SK-N-SH treated with all-trans-retinoic acid at 6 μM for 48 hours (cell line): ENCODE measurements around the gene TYSND1.
"Not testable (repeated sequence)": the region's sequence is repeated elsewhere in the genome, so short reads cannot be mapped to it uniquely, and the experiment has no call there.

ENCODE experiments used
- ATAC-seq: fragments of 200-7000 bp; cut with Tn5 transposase; 3 replicates; pipeline ENCODE4 v1.9.1; 2020; ENCODE audit warnings: mild to moderate bottlenecking, moderate library complexity
- ARNTL ChIP-seq: fragments of 450-650 bp; formaldehyde crosslinking; IDR thresholded peaks from 2 replicates; pipeline ENCODE4 v1.5.0; 2020; ENCODE audit warnings: low read depth, mild to moderate bottlenecking, moderate library complexity, borderline replicate concordance
- BACH2 ChIP-seq: fragments of 250-450 bp; sonication (Bioruptor Pico); IDR thresholded peaks from 2 replicates; pipeline ENCODE4 v1.9.0; 2021; ENCODE audit warnings: mild to moderate bottlenecking, borderline replicate concordance
- ESRRG ChIP-seq: fragments of 250-450 bp; sonication (Bioruptor Pico); IDR thresholded peaks from 2 replicates; pipeline ENCODE4 v1.6.1; 2021; ENCODE audit warnings: mild to moderate bottlenecking
- GLIS3 ChIP-seq: fragments of 250-450 bp; sonication (Bioruptor Pico); IDR thresholded peaks from 2 replicates; pipeline ENCODE4 v1.5.0; 2020; ENCODE audit warnings: mild to moderate bottlenecking, moderate library complexity
- PPARA ChIP-seq: fragments of 250-450 bp; sonication (Bioruptor Pico); IDR thresholded peaks from 2 replicates; pipeline ENCODE4 v1.5.0; 2020; ENCODE audit warnings: mild to moderate bottlenecking, borderline replicate concordance
- RARB ChIP-seq: fragments of 250-450 bp; sonication (Bioruptor Pico); IDR thresholded peaks from 2 replicates; pipeline ENCODE4 v1.8.0; 2021; ENCODE audit warnings: mild to moderate bottlenecking, moderate library complexity
- SNAI2 ChIP-seq: fragments of 250-450 bp; sonication (Bioruptor Pico); IDR thresholded peaks from 2 replicates; pipeline ENCODE4 v1.5.0; 2020; ENCODE audit warnings: mild to moderate bottlenecking, moderate library complexity
- TCF4 ChIP-seq: fragments of 250-450 bp; sonication (Bioruptor Pico); IDR thresholded peaks from 2 replicates; pipeline ENCODE4 v1.8.0; 2021; ENCODE audit warnings: mild to moderate bottlenecking, moderate library complexity, borderline replicate concordance
- TOX ChIP-seq: fragments of 250-450 bp; sonication (Bioruptor Pico); IDR thresholded peaks from 2 replicates; pipeline ENCODE4 v1.8.0; 2021; ENCODE audit warnings: mild to moderate bottlenecking, moderate library complexity, borderline replicate concordance
- ZC3H10 ChIP-seq: fragments of 250-450 bp; sonication (Bioruptor Pico); IDR thresholded peaks from 2 replicates; pipeline ENCODE4 v1.5.1; 2021; ENCODE audit warnings: mild to moderate bottlenecking, moderate library complexity
- ZFP3 ChIP-seq: fragments of 250-450 bp; sonication (Bioruptor Pico); IDR thresholded peaks from 2 replicates; pipeline ENCODE4 v1.5.0; 2020; ENCODE audit warnings: mild to moderate bottlenecking, moderate library complexity
- ZFP30 ChIP-seq: fragments of 450-650 bp; formaldehyde crosslinking; IDR thresholded peaks from 2 replicates; pipeline ENCODE4 v1.5.0; 2022; ENCODE audit warnings: mild to moderate bottlenecking, moderate library complexity
- ZNF70 ChIP-seq: fragments of 450-650 bp; formaldehyde crosslinking; IDR thresholded peaks from 2 replicates; pipeline ENCODE4 v1.5.0; 2020; ENCODE audit warnings: mild to moderate bottlenecking, moderate library complexity
- ZNF8 ChIP-seq: fragments of 450-650 bp; formaldehyde crosslinking; IDR thresholded peaks from 2 replicates; pipeline ENCODE4 v1.5.0; 2020; ENCODE audit warnings: mild to moderate bottlenecking, moderate library complexity
- TF ChIP-seq, protein P1 (sequence below): fragments of 250-450 bp; sonication (Bioruptor Pico); IDR thresholded peaks from 2 replicates; pipeline ENCODE4 v1.5.1; 2021; ENCODE audit warnings: mild to moderate bottlenecking, moderate library complexity
- TF ChIP-seq, protein P2 (sequence below): fragments of 250-450 bp; sonication (Bioruptor Pico); IDR thresholded peaks from 2 replicates; pipeline ENCODE4 v1.5.0; 2020; ENCODE audit warnings: mild to moderate bottlenecking, moderate library complexity
- TF ChIP-seq, protein P3 (sequence below): fragments of 250-450 bp; sonication (Bioruptor Pico); IDR thresholded peaks from 2 replicates; pipeline ENCODE4 v1.8.0; 2021; ENCODE audit warnings: low read depth, mild to moderate bottlenecking, moderate library complexity, borderline replicate concordance
- TF ChIP-seq, protein P4 (sequence below): fragments of 250-450 bp; sonication (Bioruptor Pico); IDR thresholded peaks from 2 replicates; pipeline ENCODE4 v1.5.1; 2020; ENCODE audit warnings: low read depth, mild to moderate bottlenecking, moderate library complexity

TYSND1 gene

DNA sequence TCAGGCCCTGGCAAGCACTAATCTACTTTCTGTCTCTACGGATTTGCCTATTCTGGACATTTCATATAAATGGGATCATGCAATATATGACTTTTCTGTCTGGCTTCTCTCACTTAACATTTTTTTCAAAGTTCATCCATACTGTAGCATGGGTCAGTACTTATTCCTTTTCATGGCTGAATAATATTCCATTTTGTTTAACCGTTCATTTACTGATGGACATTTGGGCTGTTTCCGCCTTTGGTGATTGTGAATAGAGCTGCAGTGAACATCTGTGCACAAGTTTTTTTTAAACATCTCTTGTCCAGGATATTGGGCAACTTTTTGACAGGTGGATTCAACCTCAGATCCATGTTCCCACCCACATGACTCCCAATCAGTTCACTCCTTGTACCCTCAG, 44.8 kb downstream of the TYSND1 start:
- TF ChIP-seq ESRRG (no peak), ARNTL (CRISPR knock-in tag) (no peak), TCF4 (CRISPR knock-in tag) (no peak), ZNF70 (CRISPR knock-in tag) (no peak), SNAI2 (no peak), ZC3H10 (no peak), RARB (CRISPR knock-in tag) (no peak)
- TF ChIP-seq, protein P1, sequence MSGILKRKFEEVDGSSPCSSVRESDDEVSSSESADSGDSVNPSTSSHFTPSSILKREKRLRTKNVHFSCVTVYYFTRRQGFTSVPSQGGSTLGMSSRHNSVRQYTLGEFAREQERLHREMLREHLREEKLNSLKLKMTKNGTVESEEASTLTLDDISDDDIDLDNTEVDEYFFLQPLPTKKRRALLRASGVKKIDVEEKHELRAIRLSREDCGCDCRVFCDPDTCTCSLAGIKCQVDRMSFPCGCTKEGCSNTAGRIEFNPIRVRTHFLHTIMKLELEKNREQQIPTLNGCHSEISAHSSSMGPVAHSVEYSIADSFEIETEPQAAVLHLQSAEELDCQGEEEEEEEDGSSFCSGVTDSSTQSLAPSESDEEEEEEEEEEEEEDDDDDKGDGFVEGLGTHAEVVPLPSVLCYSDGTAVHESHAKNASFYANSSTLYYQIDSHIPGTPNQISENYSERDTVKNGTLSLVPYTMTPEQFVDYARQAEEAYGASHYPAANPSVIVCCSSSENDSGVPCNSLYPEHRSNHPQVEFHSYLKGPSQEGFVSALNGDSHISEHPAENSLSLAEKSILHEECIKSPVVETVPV (CRISPR knock-in tag): no peak
- TF ChIP-seq, protein P2, sequence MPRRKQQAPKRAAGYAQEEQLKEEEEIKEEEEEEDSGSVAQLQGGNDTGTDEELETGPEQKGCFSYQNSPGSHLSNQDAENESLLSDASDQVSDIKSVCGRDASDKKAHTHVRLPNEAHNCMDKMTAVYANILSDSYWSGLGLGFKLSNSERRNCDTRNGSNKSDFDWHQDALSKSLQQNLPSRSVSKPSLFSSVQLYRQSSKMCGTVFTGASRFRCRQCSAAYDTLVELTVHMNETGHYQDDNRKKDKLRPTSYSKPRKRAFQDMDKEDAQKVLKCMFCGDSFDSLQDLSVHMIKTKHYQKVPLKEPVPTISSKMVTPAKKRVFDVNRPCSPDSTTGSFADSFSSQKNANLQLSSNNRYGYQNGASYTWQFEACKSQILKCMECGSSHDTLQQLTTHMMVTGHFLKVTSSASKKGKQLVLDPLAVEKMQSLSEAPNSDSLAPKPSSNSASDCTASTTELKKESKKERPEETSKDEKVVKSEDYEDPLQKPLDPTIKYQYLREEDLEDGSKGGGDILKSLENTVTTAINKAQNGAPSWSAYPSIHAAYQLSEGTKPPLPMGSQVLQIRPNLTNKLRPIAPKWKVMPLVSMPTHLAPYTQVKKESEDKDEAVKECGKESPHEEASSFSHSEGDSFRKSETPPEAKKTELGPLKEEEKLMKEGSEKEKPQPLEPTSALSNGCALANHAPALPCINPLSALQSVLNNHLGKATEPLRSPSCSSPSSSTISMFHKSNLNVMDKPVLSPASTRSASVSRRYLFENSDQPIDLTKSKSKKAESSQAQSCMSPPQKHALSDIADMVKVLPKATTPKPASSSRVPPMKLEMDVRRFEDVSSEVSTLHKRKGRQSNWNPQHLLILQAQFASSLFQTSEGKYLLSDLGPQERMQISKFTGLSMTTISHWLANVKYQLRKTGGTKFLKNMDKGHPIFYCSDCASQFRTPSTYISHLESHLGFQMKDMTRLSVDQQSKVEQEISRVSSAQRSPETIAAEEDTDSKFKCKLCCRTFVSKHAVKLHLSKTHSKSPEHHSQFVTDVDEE (CRISPR knock-in tag): no peak
- TF ChIP-seq, protein P3, sequence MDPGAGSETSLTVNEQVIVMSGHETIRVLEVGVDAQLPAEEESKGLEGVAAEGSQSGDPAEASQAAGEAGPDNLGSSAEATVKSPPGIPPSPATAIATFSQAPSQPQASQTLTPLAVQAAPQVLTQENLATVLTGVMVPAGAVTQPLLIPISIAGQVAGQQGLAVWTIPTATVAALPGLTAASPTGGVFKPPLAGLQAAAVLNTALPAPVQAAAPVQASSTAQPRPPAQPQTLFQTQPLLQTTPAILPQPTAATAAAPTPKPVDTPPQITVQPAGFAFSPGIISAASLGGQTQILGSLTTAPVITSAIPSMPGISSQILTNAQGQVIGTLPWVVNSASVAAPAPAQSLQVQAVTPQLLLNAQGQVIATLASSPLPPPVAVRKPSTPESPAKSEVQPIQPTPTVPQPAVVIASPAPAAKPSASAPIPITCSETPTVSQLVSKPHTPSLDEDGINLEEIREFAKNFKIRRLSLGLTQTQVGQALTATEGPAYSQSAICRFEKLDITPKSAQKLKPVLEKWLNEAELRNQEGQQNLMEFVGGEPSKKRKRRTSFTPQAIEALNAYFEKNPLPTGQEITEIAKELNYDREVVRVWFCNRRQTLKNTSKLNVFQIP (CRISPR knock-in tag): no peak
- TF ChIP-seq, protein P4, sequence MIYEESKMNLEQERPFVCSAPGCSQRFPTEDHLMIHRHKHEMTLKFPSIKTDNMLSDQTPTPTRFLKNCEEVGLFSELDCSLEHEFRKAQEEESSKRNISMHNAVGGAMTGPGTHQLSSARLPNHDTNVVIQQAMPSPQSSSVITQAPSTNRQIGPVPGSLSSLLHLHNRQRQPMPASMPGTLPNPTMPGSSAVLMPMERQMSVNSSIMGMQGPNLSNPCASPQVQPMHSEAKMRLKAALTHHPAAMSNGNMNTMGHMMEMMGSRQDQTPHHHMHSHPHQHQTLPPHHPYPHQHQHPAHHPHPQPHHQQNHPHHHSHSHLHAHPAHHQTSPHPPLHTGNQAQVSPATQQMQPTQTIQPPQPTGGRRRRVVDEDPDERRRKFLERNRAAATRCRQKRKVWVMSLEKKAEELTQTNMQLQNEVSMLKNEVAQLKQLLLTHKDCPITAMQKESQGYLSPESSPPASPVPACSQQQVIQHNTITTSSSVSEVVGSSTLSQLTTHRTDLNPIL (CRISPR knock-in tag): no peak
- TF ChIP-seq, all 23 proteins: peak for 0
- ATAC-seq: no peak

DNA sequence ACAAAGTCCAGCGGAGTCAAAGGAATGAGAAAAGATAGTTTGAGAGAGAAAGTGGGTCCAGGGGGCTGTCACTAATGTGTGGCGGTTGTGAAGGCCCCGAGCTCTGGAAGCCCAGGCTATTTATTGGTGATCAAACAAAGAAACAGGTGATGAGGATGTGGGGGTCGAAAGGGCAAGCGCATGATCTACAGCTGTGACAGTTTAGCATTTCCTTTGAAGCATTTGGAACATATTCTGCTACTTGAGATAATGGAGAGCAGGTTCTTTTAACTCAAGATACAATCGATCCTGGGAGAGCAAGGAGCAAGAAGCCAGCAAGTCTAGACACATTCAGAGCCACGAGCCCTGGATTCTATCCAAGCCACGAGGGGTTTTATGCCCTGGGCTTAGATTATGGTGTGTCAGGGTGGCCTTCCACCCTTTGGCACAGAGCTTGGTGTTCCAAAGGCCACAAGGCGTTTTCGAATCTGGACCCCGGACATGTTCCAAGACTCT, 45.4 kb downstream of the TYSND1 start:
- not testable (repeated sequence) for ATAC-seq

DNA sequence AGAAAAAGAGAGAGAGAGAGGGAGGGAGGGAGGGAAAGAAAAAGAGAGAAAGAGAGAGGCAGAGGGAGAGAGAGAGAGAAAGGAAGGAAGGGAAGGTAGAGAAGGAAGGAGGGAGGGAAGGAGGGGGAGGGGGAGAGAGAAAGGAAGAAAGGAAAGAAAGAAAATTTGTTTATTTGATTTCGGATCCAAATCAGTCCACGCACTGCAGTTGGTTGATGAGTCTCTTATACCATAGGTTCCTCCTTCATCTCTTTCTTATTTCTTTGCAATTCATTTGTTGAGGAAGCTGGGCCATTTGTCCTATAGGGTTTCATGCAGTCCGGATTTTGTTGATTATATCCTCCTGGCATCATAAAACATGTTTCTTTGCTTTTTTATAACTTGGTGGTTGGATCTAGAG, 48.2 kb downstream of the TYSND1 start:
- no peak for ATAC-seq
- TF ChIP-seq, protein P3 (CRISPR knock-in tag): no peak
- TF ChIP-seq ZC3H10: no peak
- TF ChIP-seq, protein P1 (CRISPR knock-in tag): no peak
- TF ChIP-seq, protein P4 (CRISPR knock-in tag): no peak
- no peak for TF ChIP-seq PPARA (CRISPR knock-in tag)
- TF ChIP-seq TCF4 (CRISPR knock-in tag): no peak
- no peak for TF ChIP-seq ZFP3 (CRISPR knock-in tag)
- no peak for TF ChIP-seq SNAI2
- no peak for TF ChIP-seq ARNTL (CRISPR knock-in tag)
- TF ChIP-seq ZFP30: no peak
- TF ChIP-seq BACH2: no peak
- no peak for TF ChIP-seq ZNF8 (CRISPR knock-in tag)
- no peak for TF ChIP-seq GLIS3 (CRISPR knock-in tag)
- TF ChIP-seq TOX (CRISPR knock-in tag): no peak
